ENCODE measurements around the gene COLGALT1. TPM values are rescaled to one million over a fixed set of nuclear protein-coding genes. Genes with fewer than 3 reads are reported as not detected.

The COLGALT1 gene
- total and polyA plus RNA-seq, 9 of the 15 experiments (the other 6 are each of a cell fraction or from before 2014, with no cell fraction given), result 4.9 to 119 (median 82.6) TPM

DNA sequence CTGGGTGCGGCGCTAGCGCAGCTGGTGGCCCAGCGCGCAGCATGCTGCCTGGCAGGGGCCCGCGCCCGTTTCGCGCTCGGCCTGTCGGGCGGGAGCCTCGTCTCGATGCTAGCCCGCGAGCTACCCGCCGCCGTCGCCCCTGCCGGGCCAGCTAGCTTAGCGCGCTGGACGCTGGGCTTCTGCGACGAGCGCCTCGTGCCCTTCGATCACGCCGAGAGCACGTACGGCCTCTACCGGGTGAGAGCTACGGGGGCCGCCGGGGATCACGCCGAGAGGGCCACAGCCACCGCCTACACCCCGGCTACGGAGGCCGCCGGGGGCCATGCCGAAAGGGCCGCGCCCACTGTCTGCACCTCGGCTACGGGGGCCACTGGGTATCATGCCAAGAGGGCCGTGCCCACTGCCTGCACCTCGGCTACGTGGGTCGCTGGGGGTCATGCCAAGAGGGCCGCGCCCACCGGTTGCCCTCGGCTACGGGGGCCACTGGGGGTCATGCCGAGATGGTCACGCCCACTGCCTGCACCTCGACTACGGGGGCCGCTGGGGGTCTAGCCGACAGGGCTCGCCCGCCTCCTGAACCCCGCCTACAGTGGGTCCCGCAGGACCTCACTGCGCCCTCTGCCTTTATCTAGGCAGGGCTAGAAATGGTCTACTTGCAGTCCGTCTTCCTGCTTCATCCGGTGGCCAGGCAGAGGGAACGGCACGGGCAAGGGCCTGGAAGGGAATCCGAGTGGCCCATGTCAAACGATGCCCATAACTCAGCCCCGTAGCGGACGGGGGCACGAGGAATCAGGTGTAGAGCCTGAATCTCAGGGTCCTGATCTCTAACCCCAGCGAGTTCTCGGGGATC lies 43.5 kb upstream of the COLGALT1 start (continued):
- TF ChIP-seq CBX3 (IDR thresholded peaks at IDR 0.05; ENCODE audit: borderline replicate concordance in 1 of 2, low read length in 2 of 2), result no peak
- no peak for TF ChIP-seq TEAD2 (tag; IDR thresholded peaks at IDR 0.05)
- no peak for TF ChIP-seq HEY1 (CRISPR knock-in tag; IDR thresholded peaks at IDR 0.05; ENCODE audit: borderline replicate concordance)
- TF ChIP-seq, protein P1, sequence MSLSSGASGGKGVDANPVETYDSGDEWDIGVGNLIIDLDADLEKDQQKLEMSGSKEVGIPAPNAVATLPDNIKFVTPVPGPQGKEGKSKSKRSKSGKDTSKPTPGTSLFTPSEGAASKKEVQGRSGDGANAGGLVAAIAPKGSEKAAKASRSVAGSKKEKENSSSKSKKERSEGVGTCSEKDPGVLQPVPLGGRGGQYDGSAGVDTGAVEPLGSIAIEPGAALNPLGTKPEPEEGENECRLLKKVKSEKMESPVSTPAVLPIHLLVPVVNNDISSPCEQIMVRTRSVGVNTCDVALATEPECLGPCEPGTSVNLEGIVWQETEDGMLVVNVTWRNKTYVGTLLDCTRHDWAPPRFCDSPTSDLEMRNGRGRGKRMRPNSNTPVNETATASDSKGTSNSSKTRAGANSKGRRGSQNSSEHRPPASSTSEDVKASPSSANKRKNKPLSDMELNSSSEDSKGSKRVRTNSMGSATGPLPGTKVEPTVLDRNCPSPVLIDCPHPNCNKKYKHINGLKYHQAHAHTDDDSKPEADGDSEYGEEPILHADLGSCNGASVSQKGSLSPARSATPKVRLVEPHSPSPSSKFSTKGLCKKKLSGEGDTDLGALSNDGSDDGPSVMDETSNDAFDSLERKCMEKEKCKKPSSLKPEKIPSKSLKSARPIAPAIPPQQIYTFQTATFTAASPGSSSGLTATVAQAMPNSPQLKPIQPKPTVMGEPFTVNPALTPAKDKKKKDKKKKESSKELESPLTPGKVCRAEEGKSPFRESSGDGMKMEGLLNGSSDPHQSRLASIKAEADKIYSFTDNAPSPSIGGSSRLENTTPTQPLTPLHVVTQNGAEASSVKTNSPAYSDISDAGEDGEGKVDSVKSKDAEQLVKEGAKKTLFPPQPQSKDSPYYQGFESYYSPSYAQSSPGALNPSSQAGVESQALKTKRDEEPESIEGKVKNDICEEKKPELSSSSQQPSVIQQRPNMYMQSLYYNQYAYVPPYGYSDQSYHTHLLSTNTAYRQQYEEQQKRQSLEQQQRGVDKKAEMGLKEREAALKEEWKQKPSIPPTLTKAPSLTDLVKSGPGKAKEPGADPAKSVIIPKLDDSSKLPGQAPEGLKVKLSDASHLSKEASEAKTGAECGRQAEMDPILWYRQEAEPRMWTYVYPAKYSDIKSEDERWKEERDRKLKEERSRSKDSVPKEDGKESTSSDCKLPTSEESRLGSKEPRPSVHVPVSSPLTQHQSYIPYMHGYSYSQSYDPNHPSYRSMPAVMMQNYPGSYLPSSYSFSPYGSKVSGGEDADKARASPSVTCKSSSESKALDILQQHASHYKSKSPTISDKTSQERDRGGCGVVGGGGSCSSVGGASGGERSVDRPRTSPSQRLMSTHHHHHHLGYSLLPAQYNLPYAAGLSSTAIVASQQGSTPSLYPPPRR (CRISPR knock-in tag; IDR thresholded peaks at IDR 0.05; ENCODE audit: borderline replicate concordance), result peak; percentile 68; the same call in 1 of the 2 replicates
- TF ChIP-seq ZNF431 (CRISPR knock-in tag; IDR thresholded peaks at IDR 0.05), result peak; percentile 84
- peak in 1 of 2 experiments; percentile 43; a peak in 2 of 4 replicates for TF ChIP-seq SIN3A (IDR thresholded peaks at IDR 0.05; ENCODE audit: borderline replicate concordance in 2 of 2, control insufficient read depth in 1 of 2, low read depth in 2 of 2, low read length in 2 of 2)
- TF ChIP-seq CBX5 (IDR thresholded peaks at IDR 0.05; ENCODE audit: borderline replicate concordance, low read depth), result no peak
- TF ChIP-seq ZNF197 (CRISPR knock-in tag; IDR thresholded peaks at IDR 0.05; ENCODE audit: low read depth), result no peak
- no peak for TF ChIP-seq RBM25 (IDR thresholded peaks at IDR 0.05; ENCODE audit: low read depth, low read length, severe bottlenecking)
- no peak for TF ChIP-seq PHB2 (IDR thresholded peaks at IDR 0.05; ENCODE audit: low read depth)
- TF ChIP-seq, protein P2, sequence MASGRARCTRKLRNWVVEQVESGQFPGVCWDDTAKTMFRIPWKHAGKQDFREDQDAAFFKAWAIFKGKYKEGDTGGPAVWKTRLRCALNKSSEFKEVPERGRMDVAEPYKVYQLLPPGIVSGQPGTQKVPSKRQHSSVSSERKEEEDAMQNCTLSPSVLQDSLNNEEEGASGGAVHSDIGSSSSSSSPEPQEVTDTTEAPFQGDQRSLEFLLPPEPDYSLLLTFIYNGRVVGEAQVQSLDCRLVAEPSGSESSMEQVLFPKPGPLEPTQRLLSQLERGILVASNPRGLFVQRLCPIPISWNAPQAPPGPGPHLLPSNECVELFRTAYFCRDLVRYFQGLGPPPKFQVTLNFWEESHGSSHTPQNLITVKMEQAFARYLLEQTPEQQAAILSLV (tag; IDR thresholded peaks at IDR 0.05), result no peak
- no peak for TF ChIP-seq HBP1 (CRISPR knock-in tag; IDR thresholded peaks at IDR 0.05)
- TF ChIP-seq ZEB2 (IDR thresholded peaks at IDR 0.05), result no peak
- no peak for TF ChIP-seq CREB3 (tag; conservative IDR thresholded peaks at IDR 0.05; ENCODE audit: low read depth)
- no peak for TF ChIP-seq ZNF133 (CRISPR knock-in tag; IDR thresholded peaks at IDR 0.05)
- no peak for TF ChIP-seq MEIS2 (IDR thresholded peaks at IDR 0.05; ENCODE audit: partially characterized antibody)
- TF ChIP-seq NR2F6 (CRISPR knock-in tag; IDR thresholded peaks at IDR 0.05), result no peak
- TF ChIP-seq CBFA2T2 (conservative IDR thresholded peaks at IDR 0.05), result 0 out of 2 replicates have a peak, but pooled peaks have one; percentile 9
- peak; percentile 43 for TF ChIP-seq RBM22 (IDR thresholded peaks at IDR 0.05; ENCODE audit: low read depth, low read length, poor library complexity, severe bottlenecking)

Measured in K562 (cell line).